MM.1S (cell line): ENCODE results near the gene TPM3.

Experiments
- CTCF ChIP-seq: fragments of 300-600 bp; sonication (generic); IDR thresholded peaks from 2 replicates; pipeline ENCODE4 v1.5.1; 2016; ENCODE audit warnings: antibody characterized with exemption, low read length, mixed read lengths
- EZH2 ChIP-seq: fragments of 300-600 bp; sonication (generic); optimal IDR thresholded peaks from 2 replicates; pipeline ENCODE3; 2017; ENCODE audit warnings: low read depth, mild to moderate bottlenecking, antibody characterized with exemption, low read length, mixed read lengths
- EZH2phosphoT487 ChIP-seq: fragments of 300-600 bp; sonication (generic); IDR thresholded peaks from 2 replicates; pipeline ENCODE4 v1.6.1; 2018; ENCODE audit warnings: antibody characterized with exemption, low read length

GRCh38 chr1:154190550-154190949, 1.4 kb downstream of the TPM3 start:
- TF ChIP-seq EZH2 = no peak
- TF ChIP-seq CTCF = no peak
- TF ChIP-seq EZH2phosphoT487 = no peak
